GM18870 (cell line): ENCODE results near the gene BIN1.
"Not testable (repeated sequence)": the region's sequence is repeated elsewhere in the genome, so short reads cannot be mapped to it uniquely, and the experiment has no call there.

Experiments used
- ATAC-seq: cut with Tn5 transposase; IDR thresholded peaks from one replicate; pipeline ENCODE4 v1.9.1; 2021; ENCODE audit warnings: moderate library complexity; ENCODE audit not compliant: unreplicated experiment

BIN1 gene

DNA sequence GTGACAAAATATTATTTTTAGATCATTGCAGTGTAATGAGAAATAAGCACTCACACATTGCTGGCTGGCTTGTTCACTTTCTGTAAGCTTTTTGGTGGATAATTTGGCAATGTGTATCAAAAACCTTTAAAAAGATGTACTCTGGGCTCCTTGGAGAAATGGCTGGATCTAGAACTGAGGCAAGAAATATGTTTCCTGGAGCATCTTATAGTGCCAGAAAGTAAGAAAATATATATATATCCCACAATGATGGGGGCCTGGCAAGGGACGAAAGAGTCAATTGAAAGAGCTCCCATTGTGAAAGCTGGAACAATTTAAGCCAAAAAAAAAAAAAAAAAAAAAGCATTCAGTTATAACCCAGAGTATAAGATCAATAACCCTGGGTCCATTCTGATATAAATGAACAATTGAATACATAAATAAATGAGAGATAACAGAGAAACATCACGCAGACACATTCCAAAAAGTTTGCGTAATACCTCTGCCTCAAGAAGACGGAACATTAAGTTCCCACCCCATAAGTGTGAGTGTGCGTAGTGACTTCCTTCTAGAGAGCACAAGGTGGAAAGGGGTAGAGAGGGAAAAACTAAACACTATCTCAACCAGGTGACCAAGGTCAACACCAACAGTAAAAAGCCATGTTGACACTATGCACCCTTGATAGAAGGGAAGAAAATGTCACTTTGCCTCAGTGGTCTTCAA is 77.5 kb downstream of the BIN1 start:
- ATAC-seq: no peak

DNA sequence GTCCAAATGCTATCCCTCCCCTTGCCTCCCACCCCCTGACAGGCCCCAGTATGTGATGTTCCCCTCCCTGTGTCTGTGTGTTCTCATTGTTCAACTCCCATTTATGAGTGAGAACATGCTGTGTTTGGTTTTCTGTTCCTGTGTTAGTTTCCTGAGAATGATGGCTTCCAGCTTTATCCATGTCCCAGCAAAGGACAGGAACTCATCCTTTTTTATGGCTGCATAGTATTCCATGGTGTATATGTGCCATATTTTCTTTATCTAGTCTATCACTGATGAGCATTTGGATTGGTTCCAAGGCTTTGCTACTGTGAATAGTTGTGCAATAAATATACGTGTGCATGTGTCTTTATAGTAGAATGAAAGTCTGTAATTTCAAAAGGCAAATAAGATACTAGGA is 78.2 kb downstream of the BIN1 start:
- ATAC-seq: not testable (repeated sequence)

DNA sequence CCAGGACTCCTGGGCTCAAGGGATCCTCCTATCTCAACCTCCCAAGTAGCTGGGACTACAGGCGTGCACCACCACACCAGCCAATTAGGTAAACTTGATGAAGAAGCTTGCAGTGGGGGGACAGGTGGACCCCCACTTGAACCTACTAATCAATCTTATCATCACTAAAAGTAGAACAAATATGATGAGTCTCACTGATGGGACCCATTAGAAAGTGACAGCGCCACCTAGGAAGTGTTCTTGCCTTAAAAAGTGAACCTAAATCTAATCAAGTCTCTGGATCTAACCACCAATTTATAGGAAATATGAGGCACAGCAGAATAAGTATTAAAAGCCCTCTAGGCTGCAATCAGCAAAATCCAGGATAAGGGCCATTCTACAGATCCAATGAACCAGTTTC is 79.2 kb downstream of the BIN1 start:
- no peak for ATAC-seq

DNA sequence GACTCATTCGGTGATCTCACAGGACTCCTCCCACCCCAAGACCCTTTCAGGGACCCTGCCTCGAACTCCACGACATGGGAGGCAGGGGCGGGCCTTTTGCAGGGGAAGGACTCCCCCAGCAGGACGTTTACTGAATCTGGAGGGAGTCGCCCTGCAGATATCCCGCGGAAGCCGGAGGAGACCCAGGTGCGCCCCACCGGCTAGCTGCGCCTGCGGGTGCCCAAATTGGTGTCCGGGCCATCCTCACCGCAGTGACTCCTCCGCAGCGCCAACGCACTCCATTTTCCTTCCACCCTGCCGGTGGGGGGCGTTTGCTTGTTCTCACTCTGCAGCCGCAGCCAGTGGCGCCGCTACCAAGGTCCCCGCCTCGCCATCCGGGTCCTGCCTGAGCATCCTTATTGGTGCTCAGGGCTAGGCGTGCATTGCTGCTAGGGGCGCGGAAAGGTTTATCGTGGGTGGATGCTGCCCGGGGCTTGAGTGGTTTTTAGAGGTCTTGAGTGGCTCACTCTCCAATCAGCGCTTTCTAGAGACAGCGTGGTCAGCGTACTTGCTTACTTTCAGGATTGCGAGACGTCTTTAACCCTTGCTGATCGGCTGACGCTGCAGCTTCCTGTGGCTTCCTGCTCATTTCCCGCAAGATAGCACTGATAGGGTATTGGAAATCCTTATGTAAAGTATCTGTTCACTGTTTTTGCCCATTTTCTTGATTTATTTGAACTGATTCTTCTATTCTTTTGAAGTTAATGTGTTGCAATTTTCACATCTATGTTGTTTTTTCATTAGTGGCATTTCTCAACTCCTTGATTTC is 81.4 kb downstream of the BIN1 start:
- peak; percentile 80 for ATAC-seq

DNA sequence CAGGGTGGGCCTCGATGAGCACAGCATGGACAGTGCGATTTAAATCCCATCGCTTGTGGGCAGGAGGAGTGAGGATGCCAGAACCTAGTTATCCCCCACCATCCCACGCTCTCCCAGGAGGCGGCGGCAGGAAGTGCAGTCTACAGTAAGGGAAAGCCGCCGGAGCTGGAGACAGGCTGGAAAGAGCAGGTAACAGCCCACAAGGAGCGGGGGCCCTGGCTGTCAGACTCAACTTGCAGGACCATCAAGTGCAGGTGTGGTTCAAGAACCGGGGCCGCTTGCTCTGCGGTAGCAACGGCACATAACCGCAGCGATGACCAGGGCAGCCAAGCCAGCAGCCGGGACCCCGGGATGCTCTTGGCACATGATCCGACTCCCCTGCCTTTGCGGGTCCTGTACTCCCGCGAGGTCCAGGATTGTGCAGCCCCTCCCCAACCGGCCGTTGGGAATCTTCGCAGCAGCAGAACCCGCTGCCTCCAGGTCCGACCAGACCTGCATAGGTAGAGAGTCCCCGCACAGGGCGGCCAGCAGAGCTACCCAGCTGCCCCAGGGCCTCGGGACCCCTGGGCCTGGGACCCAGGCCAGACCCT is 82.1 kb downstream of the BIN1 start:
- ATAC-seq: peak; percentile 21

DNA sequence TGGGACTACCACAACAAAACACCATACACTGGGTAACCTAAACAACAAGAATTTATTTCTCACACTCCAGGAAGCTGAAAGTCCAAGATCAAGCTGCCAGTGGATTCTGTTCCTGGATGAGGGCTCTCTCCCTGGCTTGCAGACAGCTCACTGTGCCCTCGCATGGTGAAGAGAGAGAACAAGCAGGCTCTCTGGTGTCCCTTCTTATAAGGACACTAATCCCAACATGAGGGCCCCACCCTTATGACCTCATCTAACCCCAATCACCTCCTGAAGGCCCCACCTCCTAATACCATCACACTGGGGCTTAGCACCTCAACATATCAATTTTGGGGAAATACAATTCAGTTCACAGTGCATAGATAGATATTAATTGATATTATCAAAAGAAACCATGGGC is 83.5 kb downstream of the BIN1 start:
- ATAC-seq: no peak

DNA sequence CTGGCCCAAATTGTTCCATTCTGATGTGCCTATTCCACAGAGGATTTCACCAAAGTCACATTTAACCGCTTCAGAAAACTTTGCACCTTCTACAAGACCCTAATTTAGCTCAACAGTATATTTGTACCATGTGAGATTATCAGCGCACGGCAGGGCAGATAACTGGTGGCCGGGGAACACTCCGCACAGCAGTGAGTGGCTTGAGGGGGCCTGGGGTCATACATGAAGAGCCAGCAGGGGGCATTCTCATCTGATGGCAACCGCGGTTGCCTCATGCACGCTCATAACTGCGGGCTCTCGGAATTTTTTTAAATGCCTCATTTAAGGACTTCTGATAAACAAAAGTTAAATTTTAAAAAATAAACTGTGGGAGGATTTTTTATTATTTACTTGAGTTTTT is 84.1 kb downstream of the BIN1 start:
- no peak for ATAC-seq

DNA sequence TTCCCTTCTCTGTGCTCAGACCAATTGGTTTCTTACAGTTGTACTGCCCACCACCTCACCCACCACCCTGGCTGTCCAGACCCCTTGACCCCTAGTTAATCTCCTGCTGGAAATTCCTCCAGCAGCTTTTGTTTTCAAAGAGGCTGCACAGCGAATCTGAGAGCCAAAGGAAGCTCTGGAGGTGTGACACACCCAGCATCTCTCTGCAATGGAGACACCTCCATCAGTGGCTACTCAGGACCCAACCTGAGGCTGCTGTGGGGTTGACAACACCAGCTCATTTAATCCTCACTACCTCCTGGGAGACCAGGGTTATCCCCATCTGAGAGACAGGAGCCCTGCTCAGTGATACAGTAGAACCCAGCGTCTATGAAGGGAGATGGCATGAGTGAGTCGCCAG is 86.4 kb downstream of the BIN1 start:
- ATAC-seq: no peak

DNA sequence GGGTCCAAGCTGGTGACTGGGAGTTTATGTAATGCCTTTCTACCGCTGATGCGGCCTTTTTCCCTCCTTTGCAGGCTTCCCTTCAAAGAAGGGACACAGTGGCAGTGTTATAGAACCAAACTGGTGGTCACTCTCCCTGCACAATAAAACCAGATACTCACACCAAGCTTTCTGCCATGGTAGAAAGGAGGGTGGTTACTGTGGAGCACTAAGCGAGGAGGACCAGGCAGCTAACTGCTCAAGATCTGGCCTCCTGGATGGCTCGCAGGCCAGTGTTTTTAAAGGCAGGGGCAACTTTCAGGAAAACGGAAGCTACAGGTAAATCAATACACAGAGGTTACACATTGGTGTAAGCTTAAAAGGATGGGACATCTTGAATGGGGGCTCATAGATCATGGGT is 89.4 kb downstream of the BIN1 start:
- no peak for ATAC-seq

DNA sequence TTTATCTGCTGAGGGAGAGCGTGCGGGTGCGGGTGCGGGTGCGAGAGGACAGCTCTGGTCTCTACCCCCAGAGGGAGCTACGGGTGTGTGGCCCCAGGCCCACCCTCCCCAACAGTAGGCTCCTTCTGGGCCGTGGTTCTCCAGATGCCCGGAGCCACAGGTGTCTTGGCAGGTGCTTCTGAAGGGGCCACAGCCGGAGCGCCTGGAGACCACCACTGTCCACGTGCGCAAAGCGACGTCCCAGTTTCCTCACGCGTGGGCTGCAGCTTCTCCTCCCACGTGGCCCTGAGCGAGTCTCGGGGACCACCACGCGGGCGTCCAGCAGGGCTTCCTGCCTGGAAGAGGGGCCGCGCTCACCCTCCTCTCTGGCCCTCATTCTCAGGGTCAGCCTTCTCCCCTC is 90.6 kb downstream of the BIN1 start:
- ATAC-seq: no peak

DNA sequence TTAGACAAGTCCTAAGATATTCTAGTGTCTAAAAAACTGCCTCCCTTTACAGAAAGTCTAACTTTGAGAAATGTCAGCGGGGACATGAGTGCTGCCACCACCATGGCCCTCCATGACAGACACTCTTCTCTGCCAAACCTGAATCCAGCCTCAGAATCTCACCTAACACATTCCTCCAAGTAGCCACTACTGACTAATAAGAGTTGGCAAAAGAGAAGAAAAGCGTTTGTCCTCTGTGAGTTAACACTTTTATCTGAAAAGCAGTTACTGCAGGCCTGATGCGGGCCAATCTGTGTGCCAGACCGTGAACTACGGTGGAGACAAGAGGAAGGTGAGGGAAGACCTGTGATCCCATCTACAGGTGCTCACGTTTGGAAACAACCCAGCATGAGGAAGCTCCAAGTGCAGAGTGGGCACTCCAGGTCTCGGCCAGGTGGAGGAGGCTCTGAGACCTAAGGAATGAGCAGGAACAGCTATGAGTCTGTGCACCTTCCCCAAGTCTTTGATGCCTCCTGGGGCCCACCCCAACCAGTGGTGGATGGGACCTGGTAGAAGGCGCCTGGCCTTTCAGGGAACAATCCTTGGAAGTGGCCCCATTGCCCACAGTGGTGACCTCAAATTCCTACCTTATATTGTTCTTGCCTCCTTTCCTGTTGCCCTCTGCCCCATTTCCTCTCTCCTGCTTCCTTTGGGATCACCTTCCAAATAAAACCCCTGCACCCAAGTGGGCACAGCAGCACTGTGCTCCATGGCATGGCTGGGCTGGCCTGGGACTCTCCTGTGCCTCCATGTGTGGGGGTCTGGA is 91.6 kb downstream of the BIN1 start:
- ATAC-seq: no peak

DNA sequence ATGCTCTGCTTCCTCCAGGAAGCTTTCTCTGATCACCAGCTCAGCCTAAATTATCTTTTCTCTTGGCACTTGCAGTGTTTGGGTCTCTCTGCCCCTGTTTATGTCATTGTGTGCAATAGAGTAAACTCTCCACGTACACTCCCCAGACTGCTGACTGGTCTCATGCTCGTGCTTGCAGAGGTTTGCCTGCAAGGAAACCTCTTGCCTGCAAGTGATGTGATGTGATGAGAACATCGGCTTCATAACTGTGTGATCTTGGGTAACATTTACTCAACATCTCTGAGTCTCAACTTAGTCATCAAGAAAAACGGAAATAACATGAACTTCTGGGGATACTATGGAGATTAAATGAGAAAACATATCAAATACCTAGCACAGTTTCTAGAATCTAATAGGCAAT is 92.3 kb downstream of the BIN1 start:
- no peak for ATAC-seq

DNA sequence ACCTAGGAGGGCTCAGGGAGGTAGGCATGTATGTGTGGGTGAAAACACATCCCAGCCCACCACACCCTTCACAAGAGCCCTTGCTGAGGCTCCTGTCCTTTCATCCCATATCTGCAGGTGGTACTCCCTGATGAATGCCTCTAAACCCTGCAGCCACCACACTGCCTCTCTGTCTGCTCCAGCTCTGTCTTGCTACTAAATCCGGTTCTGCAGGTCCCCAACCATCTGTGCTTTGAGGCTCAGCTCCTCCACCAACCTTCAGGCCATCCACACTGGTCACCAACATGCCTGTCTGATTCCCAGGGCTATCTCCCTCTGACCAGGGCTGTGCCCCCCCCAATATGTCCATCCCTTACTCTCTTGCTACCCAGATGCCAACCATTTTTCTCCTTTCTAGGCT is 92.7 kb downstream of the BIN1 start:
- no peak for ATAC-seq

DNA sequence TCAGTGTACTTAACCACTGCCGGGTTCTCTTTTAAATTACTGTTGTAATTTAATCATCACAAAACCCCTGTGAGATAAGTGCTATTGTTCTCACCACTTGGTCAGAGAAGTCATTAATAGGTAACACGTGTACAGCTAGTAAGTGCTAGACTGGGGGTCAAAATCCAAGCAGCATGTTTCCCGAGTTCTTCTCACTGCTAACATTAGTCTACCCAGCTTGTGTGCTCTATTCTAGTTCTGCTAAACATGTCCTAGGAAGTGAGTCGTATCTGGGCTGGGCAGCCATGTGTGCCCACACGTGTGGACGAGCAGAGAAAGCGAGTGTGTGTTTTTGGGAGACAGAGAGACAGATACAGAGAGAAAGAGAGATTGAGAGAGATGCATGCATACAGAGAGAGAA is 94.1 kb downstream of the BIN1 start:
- ATAC-seq: no peak

DNA sequence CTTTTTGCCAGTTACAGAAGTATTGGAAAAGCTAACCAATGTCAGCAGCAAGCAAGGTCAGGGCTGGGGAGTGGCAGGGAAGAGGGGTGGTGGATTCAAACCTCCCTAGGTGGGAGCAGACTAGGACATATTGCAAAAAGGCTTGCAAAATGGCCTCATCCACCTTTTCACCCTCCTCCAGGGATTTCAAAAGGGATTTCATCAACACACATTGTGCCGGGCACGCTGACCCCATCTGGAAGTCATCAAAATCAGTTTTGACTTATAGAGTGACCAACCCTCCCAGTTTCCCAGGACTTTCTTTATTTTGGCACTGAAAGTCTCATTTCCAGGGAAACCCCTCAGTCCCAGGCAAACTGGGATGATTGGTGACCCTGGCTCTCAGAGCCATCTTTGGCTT is 94.7 kb downstream of the BIN1 start:
- ATAC-seq: no peak

DNA sequence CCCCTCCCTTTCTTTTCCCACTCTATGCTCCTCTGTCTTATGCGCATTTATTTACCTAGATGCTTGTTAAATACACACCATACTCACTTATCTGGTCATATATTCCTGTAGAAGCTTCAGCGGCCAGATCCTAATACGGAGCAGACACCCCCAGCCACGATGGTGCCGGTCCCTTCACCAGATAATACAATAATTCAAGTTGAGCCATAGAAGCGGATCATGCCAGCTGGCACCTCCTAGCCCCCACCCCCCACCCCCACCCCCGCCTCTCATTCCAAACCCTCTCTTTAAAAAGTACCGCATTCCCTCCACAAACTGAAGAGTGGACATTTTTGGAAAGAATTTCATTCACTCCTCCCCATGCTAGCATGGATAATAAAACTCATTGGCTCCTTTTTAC is 95.2 kb downstream of the BIN1 start:
- ATAC-seq: no peak

DNA sequence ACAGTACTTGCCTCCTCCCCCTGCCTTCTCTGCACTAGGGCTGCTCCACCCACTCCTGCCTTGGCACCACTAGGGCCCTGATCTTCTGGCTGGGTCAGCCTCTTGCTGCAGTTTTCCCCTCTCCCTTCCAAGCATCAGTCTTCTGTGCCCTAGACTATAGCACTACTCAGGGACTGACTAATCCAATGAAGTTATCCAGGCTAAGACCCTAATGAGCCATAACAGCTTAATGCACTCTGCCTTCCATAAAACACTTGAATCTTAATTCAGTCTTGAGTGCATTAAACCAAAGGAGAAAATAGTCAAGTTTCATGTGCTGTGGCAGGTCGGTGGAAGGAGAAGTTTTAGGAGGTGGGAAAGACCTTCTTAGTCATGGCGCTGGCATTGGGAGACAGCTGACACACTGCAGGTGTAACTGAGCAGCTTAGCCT is 95.7 kb downstream of the BIN1 start:
- ATAC-seq: no peak

DNA sequence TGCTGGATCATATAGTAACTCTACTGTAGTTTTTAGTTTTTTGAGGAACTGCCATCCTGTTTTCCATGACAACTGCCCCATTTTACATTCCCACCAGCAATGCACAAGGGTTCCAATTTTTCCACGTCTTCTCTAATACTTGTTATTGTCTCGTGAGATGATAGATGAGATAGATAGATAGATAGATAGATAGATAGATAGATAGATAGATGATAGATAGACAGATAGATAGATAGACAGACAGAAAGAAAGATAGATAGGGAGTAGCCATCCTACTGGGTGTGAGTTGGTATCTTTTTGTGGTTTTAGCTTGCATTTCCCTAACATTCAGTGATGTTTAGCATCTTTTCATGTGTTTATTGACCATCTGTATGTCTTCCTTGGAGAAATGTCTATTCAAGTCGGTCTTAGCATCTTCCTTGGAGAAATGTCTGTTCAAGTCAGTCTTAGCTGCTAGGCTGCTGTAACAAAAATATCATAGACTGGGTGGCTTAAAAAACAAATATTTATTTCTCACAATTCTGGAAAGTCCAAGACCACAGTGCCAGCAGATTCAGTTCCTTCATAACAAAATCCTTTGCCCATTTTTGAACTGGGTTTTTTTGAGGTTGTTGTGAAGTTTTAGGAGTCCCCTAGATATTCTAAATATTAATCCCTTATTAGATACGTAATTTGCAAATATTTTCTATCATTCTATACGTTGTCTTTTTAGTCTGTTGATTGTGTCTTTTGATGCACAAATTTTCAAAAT is 98.5 kb downstream of the BIN1 start:
- ATAC-seq: no peak

DNA sequence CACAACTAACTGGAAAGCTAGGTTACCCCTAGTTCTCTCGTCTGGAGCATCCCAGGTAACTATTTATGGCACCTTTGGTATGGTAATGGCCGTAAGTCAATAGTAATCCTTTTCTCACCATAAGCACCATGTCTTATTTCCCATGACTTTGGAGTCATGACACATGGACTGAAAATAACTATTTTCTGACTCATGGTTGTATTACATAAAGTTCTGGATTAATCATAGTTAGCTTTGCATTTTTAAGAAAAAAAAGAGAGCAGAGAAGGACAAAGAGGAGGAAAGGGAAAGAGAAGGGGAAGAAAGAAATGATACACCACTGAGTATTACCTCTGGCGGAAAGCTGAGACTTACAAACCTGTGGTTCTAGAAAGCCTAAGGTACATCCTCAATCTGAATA is 99.3 kb downstream of the BIN1 start:
- no peak for ATAC-seq

DNA sequence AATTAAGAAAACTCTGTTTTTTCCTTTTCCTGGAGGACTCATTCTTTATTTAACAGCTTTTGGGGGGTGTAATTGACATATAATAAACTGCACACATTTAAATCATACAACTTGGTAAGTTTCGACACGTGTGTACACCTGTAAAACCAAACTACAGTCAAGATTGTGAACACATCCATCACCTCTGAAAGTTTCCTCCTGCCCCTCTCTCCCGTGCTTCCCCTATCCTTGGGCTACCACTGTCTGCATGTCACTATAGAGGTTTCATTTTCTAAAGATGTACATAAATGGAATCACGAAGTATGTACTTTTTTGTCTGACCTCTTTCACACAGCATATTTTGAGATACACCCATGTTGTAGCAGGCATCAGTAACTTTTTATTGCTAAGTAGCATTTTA is 100.0 kb downstream of the BIN1 start:
- ATAC-seq: no peak
